ENCODE measurements around the gene FBXO41.

FBXO41 gene

GRCh38 chr2:73293534-73294171, 9.4 kb upstream of the FBXO41 start, which contains the start of gene EGR4 (continued):
- TF ChIP-seq ZBTB26 (tag by site-specific recombination; optimal IDR thresholded peaks at IDR 0.05) (peak; percentile 55), ZBTB49 (tag by site-specific recombination; IDR thresholded peaks at IDR 0.05; ENCODE audit: low read depth) (no peak), ZBTB21 (tag by site-specific recombination; IDR thresholded peaks at IDR 0.05) (peak; percentile 53; the same call in 1 of the 2 replicates), ZNF335 (tag by site-specific recombination; conservative IDR thresholded peaks at IDR 0.05) (peak; percentile 70), ZNF473 (tag by site-specific recombination; IDR thresholded peaks at IDR 0.05) (no peak)

- no peaks in the 10 kb centered on the region for H3K36me3 ChIP-seq (ENCODE audit: control insufficient read depth in 2 of 2, insufficient read depth in 1 of 2, low read length in 2 of 2)
- H3K4me1 ChIP-seq (ENCODE audit: control insufficient read depth, insufficient read depth, low read length) = peaks cover 4% of the 10 kb centered on the region; the same call in 1 of the 2 replicates
- no peak overlapping the region for H3K27ac ChIP-seq (ENCODE audit: extremely low read depth, low read depth, low read length)
- ChIA-PET POLR2A (no interaction called here), CTCF (interaction anchor here (1.5 kb wide), 1 partner anchor 22 kb away, joined by 3 read pairs; no protein-coding TSS in a partner anchor)
- peak overlapping the region; percentile 37 for H3K4me3 ChIP-seq (ENCODE audit: low read depth, low read length)
- no peaks in the 10 kb centered on the region for H3K9me3 ChIP-seq (ENCODE audit: control insufficient read depth, insufficient read depth, low read depth, low read length)
- TF ChIP-seq PRDM2 (tag by site-specific recombination; IDR thresholded peaks at IDR 0.05; ENCODE audit: borderline replicate concordance) (no peak), ZBTB26 (tag by site-specific recombination; optimal IDR thresholded peaks at IDR 0.05) (peak; percentile 44), SCRT2 (tag by site-specific recombination; IDR thresholded peaks at IDR 0.05) (peak; percentile 21; the same call in 1 of the 2 replicates), ZNF114 (tag by site-specific recombination; IDR thresholded peaks at IDR 0.05) (no peak), KLF1 (tag by site-specific recombination; IDR thresholded peaks at IDR 0.05) (no peak), ZNF600 (tag by site-specific recombination; IDR thresholded peaks at IDR 0.05) (no peak), GLIS2 (tag by site-specific recombination; IDR thresholded peaks at IDR 0.05) (peak; percentile 56), ZNF121 (tag by site-specific recombination; IDR thresholded peaks at IDR 0.05) (no peak), ZBTB1 (tag by site-specific recombination; IDR thresholded peaks at IDR 0.05) (no peak), ZNF280D (tag by site-specific recombination; IDR thresholded peaks at IDR 0.05) (no peak), ZBTB20 (tag by site-specific recombination; IDR thresholded peaks at IDR 0.05) (peak; percentile 25; the same call in 1 of the 2 replicates), ZNF777 (tag by site-specific recombination; IDR thresholded peaks at IDR 0.05; ENCODE audit: borderline replicate concordance) (0 out of 2 replicates have a peak, but pooled peaks have one; percentile 23), GFI1B (tag by site-specific recombination; IDR thresholded peaks at IDR 0.05) (no peak), ZNF529 (tag by site-specific recombination; IDR thresholded peaks at IDR 0.05; ENCODE audit: insufficient replicate concordance) (no peak)
Measured at GRCh38 chr2:73292906-73293533, 8.7 kb upstream of the FBXO41 start.

Data from HEK293 (cell line).